Effector memory CD8-positive, alpha-beta T cell (primary cell): ENCODE results near the gene APOA4.

ENCODE experiments used
- ATAC-seq: fragments of 150-1000 bp; cut with Tn5 transposase; replicated peaks from 2 replicates; pipeline ENCODE4 v1.10.0; 2021; ENCODE audit warnings: mild to moderate bottlenecking, moderate library complexity
- DNase-seq, 3 experiments: peaks; one replicate each; pipeline ENCODE4 v3.0.0; 2021
- H3K27ac Mint-ChIP-seq, 2 donors: one replicate each; pipeline ENCODE4 v1.8.0; 2022; ENCODE audit warnings: mild to moderate bottlenecking in 2 of 2, mixed read lengths in 2 of 2, moderate library complexity in 2 of 2
- H3K27me3 Mint-ChIP-seq, 2 donors: one replicate each; pipeline ENCODE4 v1.8.0; 2022; ENCODE audit warnings: mixed read lengths in 2 of 2
- H3K36me3 Mint-ChIP-seq: one replicate; pipeline ENCODE4 v1.8.0; 2022; ENCODE audit warnings: mild to moderate bottlenecking, moderate library complexity, mixed read lengths; ENCODE audit not compliant: insufficient read depth
- H3K4me1 Mint-ChIP-seq, 2 donors: one replicate each; pipeline ENCODE4 v1.8.0; 2022; ENCODE audit warnings: low read depth in 2 of 2, mixed read lengths in 2 of 2
- H3K4me3 Mint-ChIP-seq, 2 donors: one replicate each; pipeline ENCODE4 v1.8.0; 2022; ENCODE audit warnings: mild to moderate bottlenecking in 2 of 2, mixed read lengths in 2 of 2, moderate library complexity in 2 of 2
- H3K9me3 Mint-ChIP-seq, 2 donors: one replicate each; pipeline ENCODE4 v1.8.0; 2022; ENCODE audit warnings: mixed read lengths in 2 of 2

APOA4 gene

DNA sequence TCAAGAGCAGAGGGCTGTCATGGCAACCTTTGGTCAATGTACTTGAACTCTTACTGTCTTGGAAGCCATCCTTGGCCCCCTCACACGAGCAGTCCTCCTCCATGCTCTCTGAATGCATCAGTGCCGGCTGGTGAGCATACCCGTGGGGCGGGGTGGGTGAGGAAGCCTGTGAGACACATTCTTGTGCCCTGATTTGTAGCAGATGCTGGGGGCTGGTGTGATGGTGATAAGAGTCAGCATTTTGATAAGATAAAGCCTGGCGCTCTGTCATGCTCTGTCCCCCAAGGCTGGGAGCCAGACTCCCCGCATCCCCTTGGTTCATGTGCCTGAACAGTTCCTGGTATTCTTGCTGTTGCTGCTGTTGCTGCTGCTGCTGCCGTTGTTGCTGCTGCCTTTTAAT lies 34.8 kb upstream of the APOA4 start:
- Mint-ChIP-seq H3K27ac (peak overlapping the region in 1 of 2 donors; percentile 82), H3K27me3 (no peaks in the 10 kb centered on the region), H3K4me3 (no peak overlapping the region), H3K36me3 (peaks cover 54% of the 10 kb centered on the region), H3K4me1 (peaks cover 30 to 33% of the 10 kb centered on the region in 2 donors), H3K9me3 (no peaks in the 10 kb centered on the region)
- DNase-seq (no peak), ATAC-seq (no peak)

DNA sequence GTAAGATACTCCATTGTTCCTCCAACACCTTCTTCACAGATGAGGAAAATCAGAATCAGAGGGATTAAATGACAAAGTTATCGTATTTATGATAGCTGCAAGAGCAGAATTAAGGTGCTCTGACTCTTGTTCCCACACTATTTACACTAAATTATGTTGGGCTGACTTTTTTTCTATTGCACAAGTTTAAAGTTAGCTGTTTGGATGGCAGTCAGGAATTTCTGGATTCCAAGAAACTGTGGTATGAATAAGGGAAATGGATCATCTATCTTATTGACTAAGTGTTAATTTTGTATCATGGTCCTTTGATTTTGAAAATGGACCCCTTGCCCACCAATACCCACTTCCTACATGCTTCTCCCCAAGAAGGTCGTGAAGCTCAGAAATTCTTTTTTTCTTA lies 34.2 kb upstream of the APOA4 start:
- H3K27me3 Mint-ChIP-seq: no peaks in the 10 kb centered on the region
- ATAC-seq: no peak
- H3K9me3 Mint-ChIP-seq: no peaks in the 10 kb centered on the region
- peaks cover 35 to 39% of the 10 kb centered on the region in 2 donors for H3K4me1 Mint-ChIP-seq
- no peak for DNase-seq
- H3K27ac Mint-ChIP-seq: peak overlapping the region; percentile 70 to 82
- H3K36me3 Mint-ChIP-seq: peaks cover 48% of the 10 kb centered on the region
- H3K4me3 Mint-ChIP-seq: no peak overlapping the region

- H3K4me1 Mint-ChIP-seq: peaks cover 41 to 48% of the 10 kb centered on the region in 2 donors
- peaks cover 45% of the 10 kb centered on the region for H3K36me3 Mint-ChIP-seq
- no peak for DNase-seq
- no peaks in the 10 kb centered on the region for H3K9me3 Mint-ChIP-seq
- H3K27me3 Mint-ChIP-seq: no peaks in the 10 kb centered on the region
- peak overlapping the region; percentile 70 to 82 for H3K27ac Mint-ChIP-seq
- ATAC-seq: no peak
- H3K4me3 Mint-ChIP-seq: peak overlapping the region; percentile 35 to 50
Observed at GRCh38 chr11:116856423-116856822, 33.3 kb upstream of the APOA4 start.

DNA sequence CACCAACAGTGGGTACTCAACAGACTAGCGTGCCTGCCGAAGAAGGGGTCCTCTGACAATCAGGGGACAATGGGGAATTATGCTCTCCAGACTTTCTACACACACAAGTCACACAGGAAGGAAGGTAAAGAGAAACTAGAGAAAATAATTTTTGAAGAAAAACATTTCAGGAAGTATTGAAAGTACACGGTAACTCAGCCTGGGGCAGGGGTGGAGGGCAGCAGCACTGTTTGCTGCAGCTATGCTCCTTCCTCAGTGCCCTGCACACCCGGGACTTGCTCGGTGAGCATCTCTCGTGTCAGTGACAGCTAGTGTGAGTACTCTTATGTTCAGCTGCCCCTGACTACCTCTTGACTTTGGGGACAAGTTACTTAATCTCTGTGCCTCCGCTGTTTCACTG lies 32.3 kb upstream of the APOA4 start:
- H3K36me3 Mint-ChIP-seq: peaks cover 43% of the 10 kb centered on the region
- peak overlapping the region; percentile 82 to 91 for H3K27ac Mint-ChIP-seq
- ATAC-seq: no peak
- no peak for DNase-seq
- no peaks in the 10 kb centered on the region for H3K9me3 Mint-ChIP-seq
- H3K4me1 Mint-ChIP-seq: peaks cover 50 to 56% of the 10 kb centered on the region in 2 donors
- no peaks in the 10 kb centered on the region for H3K27me3 Mint-ChIP-seq
- H3K4me3 Mint-ChIP-seq: peak overlapping the region; percentile 39 to 59

- peak overlapping the region; percentile 68 to 78 for H3K4me3 Mint-ChIP-seq
- DNase-seq (peak; percentile 61 to 62 (median 61)), ATAC-seq (peak; percentile 90)
- H3K4me1 Mint-ChIP-seq: peaks cover 61 to 67% of the 10 kb centered on the region in 2 donors
- no peaks in the 10 kb centered on the region for H3K27me3 Mint-ChIP-seq
- peak overlapping the region; percentile 82 to 91 for H3K27ac Mint-ChIP-seq
- H3K36me3 Mint-ChIP-seq: peaks cover 43% of the 10 kb centered on the region
- H3K9me3 Mint-ChIP-seq: no peaks in the 10 kb centered on the region
Observed at GRCh38 chr11:116853461-116854073, 30.5 kb upstream of the APOA4 start.

GRCh38 chr11:116852261-116853031 lies 29.3 kb upstream of the APOA4 start:
- Mint-ChIP-seq H3K4me3 (peak overlapping the region; percentile 68 to 78), H3K36me3 (peaks cover 40% of the 10 kb centered on the region), H3K27me3 (no peaks in the 10 kb centered on the region), H3K9me3 (no peaks in the 10 kb centered on the region), H3K4me1 (peaks cover 61 to 67% of the 10 kb centered on the region in 2 donors), H3K27ac (peak overlapping the region; percentile 82 to 91)
- no peak for DNase-seq
- ATAC-seq: no peak

DNA sequence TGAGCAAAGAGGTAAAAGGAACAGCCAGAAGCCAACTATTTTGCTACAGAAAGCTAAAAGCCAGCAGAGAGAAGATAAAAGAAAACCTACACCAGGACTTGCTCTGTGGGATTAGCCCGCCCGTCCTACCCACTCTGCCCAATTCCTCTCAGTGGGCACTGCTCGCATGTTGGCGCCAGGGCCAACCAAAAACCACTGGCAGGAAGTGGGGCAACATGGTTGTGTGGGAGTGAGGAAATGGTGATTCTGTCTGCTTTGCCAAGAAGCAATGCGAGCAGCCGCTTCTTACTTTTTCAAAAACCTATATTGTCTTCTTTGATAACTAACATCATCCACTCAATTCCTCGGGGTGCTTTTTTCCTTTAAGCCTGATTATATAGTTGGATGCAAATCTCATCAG lies 28.5 kb upstream of the APOA4 start:
- ATAC-seq: peak; percentile 72
- peak overlapping the region; percentile 82 to 91 for H3K27ac Mint-ChIP-seq
- peaks cover 41% of the 10 kb centered on the region for H3K36me3 Mint-ChIP-seq
- H3K4me1 Mint-ChIP-seq: peaks cover 60 to 62% of the 10 kb centered on the region in 2 donors
- H3K27me3 Mint-ChIP-seq: no peaks in the 10 kb centered on the region
- no peaks in the 10 kb centered on the region for H3K9me3 Mint-ChIP-seq
- DNase-seq: peak; percentile 64 to 70 (median 66)
- peak overlapping the region; percentile 68 to 78 for H3K4me3 Mint-ChIP-seq

DNA sequence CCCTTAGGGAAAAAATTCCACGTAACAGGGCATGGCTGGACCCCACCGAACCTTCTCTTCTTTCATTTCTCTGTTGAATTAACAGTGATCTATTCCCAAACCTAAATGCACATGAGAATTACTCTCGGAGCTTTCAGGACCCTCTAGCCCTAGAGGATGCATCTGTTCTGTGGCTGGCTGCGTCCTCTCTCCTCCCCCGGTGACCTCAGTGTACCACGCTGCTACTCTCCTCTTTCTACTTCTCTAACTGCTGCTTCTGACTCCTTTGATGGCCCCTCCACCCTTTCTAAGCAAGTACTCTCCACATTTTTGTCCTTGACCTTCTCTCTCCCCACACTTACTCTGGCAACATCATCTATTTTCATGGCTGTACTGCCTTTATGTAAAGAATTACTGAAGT lies 26.4 kb upstream of the APOA4 start:
- no peak for DNase-seq
- peaks cover 55% of the 10 kb centered on the region for H3K36me3 Mint-ChIP-seq
- peak overlapping the region in 1 of 2 donors; percentile 68 for H3K4me3 Mint-ChIP-seq
- H3K27me3 Mint-ChIP-seq: no peaks in the 10 kb centered on the region
- no peaks in the 10 kb centered on the region for H3K9me3 Mint-ChIP-seq
- H3K4me1 Mint-ChIP-seq: peaks cover 47 to 48% of the 10 kb centered on the region in 2 donors
- H3K27ac Mint-ChIP-seq: peak overlapping the region; percentile 39 to 49
- no peak for ATAC-seq

DNA sequence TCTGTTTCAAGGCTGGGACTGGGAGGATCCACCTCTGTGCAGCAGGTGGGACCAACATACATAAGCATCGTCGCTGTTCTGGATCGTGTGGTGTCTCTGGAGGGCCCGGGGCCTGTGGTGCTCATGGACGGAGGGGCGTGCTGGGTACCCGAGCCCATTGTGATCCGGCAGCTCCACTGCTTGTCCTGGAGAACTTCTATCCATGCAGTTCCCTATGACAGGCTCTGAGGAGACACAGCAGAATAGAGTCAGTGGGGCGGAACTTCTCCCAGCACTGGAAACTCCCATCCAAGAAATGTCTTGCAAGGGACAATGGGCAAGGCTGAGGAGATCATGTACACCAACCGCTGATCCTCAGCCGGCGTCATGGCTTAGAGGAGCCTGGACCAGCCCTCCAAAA lies 26.0 kb upstream of the APOA4 start:
- Mint-ChIP-seq H3K4me3 (no peak overlapping the region), H3K27ac (peak overlapping the region in 1 of 2 donors; percentile 36), H3K4me1 (peaks cover 43 to 44% of the 10 kb centered on the region in 2 donors), H3K9me3 (no peaks in the 10 kb centered on the region), H3K36me3 (peaks cover 55% of the 10 kb centered on the region), H3K27me3 (no peaks in the 10 kb centered on the region)
- DNase-seq (no peak), ATAC-seq (no peak)

GRCh38 chr11:116847612-116848011 lies 24.5 kb upstream of the APOA4 start:
- ATAC-seq: no peak
- no peak for DNase-seq
- H3K4me3 Mint-ChIP-seq: no peak overlapping the region
- no peak overlapping the region for H3K27ac Mint-ChIP-seq
- no peaks in the 10 kb centered on the region for H3K9me3 Mint-ChIP-seq
- H3K36me3 Mint-ChIP-seq: peaks cover 56% of the 10 kb centered on the region
- no peaks in the 10 kb centered on the region for H3K27me3 Mint-ChIP-seq
- peaks cover 30 to 32% of the 10 kb centered on the region in 2 donors for H3K4me1 Mint-ChIP-seq

- Mint-ChIP-seq H3K4me1 (peaks cover 3 to 4% of the 10 kb centered on the region in 2 donors), H3K36me3 (peaks cover 57% of the 10 kb centered on the region), H3K4me3 (no peak overlapping the region), H3K27ac (peak overlapping the region; percentile 6 to 70), H3K27me3 (no peaks in the 10 kb centered on the region), H3K9me3 (no peaks in the 10 kb centered on the region)
- ATAC-seq (no peak), DNase-seq (no peak)
Observed at GRCh38 chr11:116844722-116845121, 21.6 kb upstream of the APOA4 start.

- H3K9me3 Mint-ChIP-seq: no peaks in the 10 kb centered on the region
- ATAC-seq: no peak
- no peaks in the 10 kb centered on the region for H3K4me1 Mint-ChIP-seq
- peaks cover 50% of the 10 kb centered on the region for H3K36me3 Mint-ChIP-seq
- H3K4me3 Mint-ChIP-seq: no peak overlapping the region
- no peaks in the 10 kb centered on the region for H3K27me3 Mint-ChIP-seq
- DNase-seq: no peak
- H3K27ac Mint-ChIP-seq: no peak overlapping the region
Observed at GRCh38 chr11:116843661-116844060, 20.6 kb upstream of the APOA4 start.

DNA sequence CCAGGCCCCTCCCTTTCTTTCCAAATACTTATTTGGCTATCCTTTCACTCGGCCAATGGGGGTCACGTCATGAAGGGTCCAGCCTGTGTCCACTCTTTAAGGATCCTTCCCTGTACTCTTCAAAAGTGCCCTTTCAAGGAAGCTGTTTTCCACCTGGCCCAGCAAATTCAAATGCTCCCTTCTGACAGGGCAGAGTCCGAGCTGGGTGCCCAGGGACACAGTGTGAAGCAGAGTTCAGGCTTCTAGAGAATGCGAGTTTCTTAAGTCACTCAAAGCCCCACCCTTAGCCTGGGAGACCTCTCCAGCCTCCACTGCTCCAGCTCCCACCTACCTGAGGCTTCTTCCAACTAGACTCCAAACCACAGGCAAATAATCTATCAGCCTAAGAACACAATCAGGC lies 19.8 kb upstream of the APOA4 start:
- Mint-ChIP-seq H3K27ac (no peak overlapping the region), H3K4me1 (no peaks in the 10 kb centered on the region), H3K36me3 (peaks cover 48% of the 10 kb centered on the region), H3K27me3 (no peaks in the 10 kb centered on the region), H3K9me3 (no peaks in the 10 kb centered on the region), H3K4me3 (no peak overlapping the region)
- no peak for ATAC-seq
- no peak for DNase-seq

GRCh38 chr11:116842117-116842516 lies 19.0 kb upstream of the APOA4 start:
- ATAC-seq (no peak), DNase-seq (no peak)
- Mint-ChIP-seq H3K27me3 (no peaks in the 10 kb centered on the region), H3K4me1 (no peaks in the 10 kb centered on the region), H3K9me3 (no peaks in the 10 kb centered on the region), H3K27ac (no peak overlapping the region), H3K36me3 (peaks cover 40% of the 10 kb centered on the region), H3K4me3 (no peak overlapping the region)
